Activated CD8-positive, alpha-beta memory T cell treated with anti-CD3 and anti-CD28 coated beads, Interleukin-2, amount 50 U/mL, for 24 hours (primary cell): ENCODE measurements around the gene LIPA.
"Not testable (repeated sequence)": the region's sequence is repeated elsewhere in the genome, so short reads cannot be mapped to it uniquely, and the experiment has no call there.

Experiments
- DNase-seq: peaks from one replicate; pipeline ENCODE4 v3.0.0-alpha.2; 2020; ENCODE audit errors: extremely low read depth

Gene LIPA

DNA sequence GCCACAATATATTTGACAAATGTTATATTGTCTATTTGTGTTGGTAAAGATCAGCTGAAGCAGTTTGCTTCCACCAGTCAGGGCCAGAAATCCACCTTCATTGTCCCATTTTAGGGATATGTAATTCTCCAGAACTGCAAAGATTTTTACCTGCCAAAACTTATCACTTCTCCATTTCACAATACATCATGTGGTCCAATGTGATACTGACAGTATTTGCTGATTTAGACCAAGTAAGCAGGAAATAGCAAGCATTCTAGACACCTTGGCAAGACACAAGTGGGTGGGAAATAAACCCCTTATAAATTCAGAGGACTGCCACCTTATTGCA is 18.5 kb upstream of the LIPA start:
- DNase-seq: no peak

DNA sequence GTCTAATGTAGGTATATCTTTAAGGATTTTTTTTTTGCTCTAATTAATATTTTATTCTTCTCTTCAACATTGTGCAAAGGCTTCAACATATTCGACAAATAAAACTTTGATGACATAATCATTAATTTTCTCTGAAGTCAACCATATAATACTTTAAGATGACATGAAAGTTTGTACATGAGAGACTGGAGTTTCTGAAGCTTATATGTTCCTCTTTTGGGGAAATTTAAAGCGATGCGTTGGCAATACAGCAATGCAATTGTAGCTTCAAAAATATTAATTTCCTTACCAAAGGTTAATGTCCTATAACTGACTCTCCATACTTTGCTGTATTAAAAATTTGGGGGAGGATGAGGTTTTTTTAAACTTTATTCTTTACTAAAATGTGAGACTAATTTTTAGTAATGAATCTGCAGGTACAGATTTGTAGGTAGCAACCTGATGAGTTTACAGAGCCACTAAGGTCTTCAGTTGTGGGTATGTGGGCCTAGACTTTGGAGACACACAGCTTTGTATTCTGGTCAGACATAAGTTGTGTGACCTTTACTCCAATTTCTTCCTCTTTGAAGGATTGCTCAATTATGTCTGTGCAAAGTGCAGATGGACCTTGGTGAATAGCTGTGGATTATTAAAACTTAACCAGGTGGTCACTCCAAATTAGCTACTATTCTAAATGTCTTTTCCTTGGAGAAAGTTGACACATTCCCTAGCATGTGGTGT is 18.0 kb upstream of the LIPA start:
- no peak for DNase-seq

DNA sequence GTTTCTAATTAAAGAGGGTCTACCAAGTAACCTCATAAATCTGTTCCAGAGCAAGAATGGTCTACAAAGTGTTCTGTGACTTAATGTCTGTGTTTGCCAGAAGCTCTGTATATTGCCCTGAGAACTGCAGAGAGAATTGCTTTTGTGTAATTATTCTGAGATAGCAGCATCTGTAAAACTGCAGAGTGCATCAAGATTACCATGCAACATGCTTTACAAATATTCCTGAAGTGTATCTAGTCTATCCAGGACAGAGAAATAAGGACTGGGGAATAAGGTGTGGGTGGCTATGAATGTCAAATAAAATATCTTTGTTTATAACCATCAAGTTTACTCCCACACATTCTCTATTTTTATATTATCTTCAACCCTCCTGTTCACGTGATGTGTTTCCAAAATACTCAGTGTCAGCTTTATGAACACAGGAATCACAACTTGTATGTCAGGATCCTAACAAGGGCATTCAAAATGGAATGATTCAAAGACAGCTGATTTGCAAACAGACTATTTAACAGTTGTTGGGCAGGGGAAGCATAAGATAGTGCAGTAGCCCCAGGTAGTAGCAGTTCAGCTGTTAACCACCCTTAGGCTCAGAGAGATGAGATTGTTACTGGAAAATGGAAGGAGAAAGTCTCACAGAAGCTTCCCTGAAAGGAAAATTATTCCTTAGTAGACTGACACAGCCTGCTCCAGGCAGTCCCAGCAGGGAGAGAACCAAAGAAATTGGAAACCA is 15.3 kb upstream of the LIPA start:
- no peak for DNase-seq

DNA sequence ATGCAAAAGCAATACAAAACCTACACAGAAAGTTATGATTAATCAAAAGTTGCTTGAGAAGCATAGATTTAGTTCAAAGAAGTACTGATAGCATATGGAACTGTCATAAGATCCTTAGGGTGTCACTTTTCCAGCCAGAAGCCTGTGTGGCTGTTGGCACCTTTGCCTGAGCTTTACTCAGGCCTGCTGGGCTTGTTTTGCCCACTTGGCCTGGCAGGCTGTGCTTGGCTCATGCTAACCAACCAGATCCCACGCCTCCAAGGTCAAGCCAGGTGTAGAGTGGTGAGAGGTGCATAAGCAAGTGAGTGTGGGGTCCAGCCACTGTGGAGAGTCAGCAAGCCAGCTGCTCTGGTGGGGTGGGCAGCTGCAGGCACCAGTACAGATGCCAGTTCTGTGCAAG is 12.0 kb upstream of the LIPA start:
- DNase-seq: no peak

DNA sequence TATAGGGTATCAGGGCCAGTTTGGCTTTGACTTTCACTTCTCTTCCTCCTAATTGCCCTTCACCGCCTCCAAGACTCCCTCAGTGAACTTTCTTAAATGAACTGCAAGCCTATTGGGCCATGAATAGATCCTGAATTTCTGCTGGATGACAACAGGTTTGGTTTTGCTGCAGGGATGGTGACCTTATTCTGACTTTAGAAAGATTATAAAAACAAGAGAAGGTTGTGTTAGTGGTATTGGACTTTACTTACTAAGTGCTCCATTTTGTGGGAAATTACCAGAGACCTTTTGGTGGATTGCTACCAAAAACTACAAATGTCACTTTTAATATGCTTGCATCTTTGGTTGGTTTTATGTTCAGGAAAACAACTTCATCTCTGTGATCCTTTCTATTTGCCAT is 11.5 kb upstream of the LIPA start:
- no peak for DNase-seq

DNA sequence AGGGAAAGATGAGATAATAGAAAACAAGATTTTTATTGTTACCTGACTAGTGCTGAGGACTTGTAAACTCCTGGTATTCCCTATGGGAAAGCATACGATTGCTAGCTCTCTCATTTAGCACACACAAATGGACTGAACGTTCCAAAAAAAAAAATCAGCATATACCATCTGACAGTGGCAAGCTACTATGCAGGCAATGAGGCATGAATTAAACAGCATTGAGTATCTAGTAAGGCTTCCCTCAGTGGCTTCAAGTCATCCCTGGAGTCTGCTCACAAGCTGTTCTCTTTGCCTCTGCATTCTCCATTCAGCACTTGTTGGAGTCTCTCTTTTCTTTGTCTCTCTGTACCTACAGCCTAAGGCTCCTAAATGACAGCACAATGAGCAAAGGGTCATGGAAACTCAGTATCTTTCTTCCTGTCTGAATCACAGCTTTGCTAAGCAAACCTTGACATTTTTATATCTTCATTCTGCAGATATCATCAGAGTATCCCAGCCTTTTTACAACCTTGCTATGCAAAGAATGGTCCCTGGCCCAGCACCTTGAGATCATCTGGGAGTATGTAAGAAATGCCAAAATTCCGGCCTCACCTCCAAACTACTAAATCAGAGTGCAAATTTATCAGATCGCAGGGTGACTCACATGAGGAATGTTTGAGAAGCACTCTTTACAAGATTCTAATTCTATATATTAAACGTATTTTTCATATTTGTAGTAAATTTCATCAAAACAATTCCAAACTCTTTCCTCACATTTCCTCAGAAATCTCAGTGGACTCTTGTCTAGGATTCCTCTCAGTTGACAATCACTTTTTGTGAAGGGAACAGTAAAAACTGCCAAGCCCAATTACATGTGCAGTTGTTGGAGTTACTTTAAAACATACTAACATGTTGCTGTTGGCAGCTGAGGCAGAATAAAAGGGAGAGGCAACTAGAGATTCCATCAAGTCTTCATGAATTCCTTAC is 10.8 kb upstream of the LIPA start:
- DNase-seq: no peak

DNA sequence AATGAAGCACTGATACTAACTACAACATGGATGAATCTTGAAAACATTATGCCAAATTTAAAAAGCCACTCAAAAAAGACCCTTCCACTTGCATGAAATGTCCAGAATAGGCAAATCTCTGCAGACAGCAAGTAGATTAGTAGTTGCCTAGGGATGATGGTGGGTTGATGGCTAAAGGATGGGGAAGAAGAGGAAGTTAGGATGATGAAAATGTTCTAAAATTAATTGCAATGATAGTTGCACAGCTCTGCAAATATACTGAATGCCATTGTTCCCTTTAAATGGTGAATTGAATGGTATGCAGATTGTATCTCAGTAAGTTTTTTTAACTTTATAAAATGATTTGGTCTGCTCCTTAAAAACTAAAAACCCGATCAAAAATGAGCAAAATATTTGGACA is 7.3 kb upstream of the LIPA start:
- no peak for DNase-seq

DNA sequence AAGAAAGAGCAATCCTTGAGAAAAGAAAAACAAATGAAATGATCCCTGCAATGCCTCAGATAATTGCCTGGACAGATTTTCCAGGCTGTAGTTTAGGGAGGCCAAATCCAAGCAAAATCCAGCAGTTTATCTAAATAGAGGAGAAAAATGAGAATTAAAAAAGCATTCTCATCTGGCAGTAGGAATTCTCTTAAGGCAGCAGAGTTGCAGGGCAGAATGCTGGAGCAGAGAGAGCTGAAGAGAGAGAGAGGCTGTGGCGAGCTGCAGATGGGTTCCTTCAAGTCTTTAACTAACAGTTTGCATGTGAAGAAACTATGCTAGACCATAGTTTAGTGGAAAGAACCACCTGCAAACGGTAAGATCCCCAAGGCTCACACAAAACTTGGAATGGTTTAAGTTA is 6.0 kb upstream of the LIPA start:
- no peak for DNase-seq

DNA sequence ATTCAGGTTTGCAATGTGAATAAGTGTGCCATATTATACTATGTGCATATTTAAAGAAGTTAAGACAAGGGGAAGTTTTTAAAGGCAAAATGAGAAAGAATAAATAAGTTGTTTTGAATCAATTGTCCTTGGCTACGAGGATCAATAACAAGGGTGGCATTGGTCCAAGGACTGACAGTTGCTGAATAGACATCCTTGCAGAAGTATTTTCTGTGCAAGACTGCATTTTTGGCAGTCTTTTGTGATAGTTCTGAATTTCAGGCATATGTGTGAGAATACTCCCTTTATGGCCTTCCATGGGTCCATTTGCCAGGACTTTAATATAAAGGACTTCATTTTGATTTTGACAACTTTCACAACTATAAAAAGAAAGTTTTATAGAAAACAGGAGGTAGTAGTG is 5.4 kb upstream of the LIPA start:
- DNase-seq: no peak

DNA sequence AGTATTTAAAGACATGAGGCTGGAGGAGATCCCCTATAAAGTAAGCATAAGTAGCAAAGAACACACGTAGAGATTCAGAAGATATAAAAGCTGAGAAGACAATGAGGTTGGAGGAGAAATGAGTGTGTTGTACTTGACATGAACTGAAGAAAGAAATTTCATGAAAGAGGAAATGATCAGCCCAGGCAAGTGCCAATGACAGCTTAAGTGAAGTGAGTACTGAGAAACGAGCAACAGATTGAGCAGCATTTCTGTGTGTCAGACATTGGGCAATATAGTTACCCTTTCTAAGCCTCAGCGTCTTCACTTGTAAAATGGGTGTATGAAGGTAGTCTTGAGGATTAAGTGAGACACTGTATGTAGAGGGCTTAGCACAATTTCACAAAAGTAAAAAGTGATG is 4.8 kb upstream of the LIPA start:
- DNase-seq: no peak

DNA sequence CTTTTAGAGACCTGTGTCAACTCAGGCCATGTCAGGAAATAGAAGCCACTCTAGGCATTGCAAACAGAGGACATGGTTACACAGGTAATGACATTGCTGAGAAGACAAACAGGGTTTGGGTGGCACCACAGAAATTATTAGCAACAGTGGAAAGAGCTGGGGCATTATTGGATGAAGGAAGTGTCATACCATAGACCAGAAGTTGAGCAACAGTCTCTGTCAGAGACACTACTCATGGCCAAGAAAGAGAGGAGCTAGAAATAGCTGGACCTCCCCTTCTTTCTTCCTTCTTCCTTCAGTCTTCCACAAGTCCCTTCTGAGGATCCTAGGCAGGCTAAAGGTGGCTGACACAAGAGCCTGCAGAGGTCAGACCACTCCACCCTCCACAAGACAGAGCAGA is 4.2 kb upstream of the LIPA start:
- no peak for DNase-seq

DNA sequence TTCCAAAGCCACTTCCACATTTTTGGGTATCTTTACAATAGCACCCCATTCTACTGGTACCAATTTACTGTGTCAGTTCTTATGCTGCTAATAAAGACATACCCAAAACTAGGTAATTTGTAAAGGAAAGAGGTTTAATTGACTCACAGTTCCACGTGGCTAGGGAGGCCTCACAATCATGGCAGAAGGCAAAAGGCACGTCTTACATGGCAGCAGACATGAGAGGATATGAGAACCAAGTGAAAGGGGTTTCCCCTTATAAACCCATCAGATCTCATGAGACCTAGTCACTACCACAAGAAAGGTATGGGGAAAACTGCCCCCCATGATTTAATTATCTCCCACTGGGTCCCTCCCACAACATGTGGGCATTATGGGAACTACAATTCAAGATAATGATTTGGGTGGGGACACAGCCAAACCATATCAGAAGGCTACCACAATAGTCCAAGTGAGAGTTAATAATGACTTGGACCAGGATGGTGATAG is 3.6 kb upstream of the LIPA start:
- not testable (repeated sequence) for DNase-seq

DNA sequence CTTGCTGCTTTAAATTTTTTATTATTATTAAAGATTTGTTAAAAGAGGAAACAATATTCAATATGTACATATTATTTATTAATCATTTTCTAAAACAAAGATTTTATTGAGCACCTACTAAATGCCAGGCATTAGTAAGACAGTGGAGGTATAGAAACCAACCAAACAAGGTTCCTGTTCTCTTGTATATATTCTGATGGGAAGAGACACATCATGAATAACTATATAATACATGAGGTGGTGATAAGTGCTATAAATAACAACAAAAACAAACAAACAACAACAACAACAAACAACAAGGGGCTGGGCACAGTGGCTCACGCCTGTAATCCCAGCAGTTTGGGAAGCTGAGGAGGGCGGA is 630 bp upstream of the LIPA start:
- no peak for DNase-seq

DNA sequence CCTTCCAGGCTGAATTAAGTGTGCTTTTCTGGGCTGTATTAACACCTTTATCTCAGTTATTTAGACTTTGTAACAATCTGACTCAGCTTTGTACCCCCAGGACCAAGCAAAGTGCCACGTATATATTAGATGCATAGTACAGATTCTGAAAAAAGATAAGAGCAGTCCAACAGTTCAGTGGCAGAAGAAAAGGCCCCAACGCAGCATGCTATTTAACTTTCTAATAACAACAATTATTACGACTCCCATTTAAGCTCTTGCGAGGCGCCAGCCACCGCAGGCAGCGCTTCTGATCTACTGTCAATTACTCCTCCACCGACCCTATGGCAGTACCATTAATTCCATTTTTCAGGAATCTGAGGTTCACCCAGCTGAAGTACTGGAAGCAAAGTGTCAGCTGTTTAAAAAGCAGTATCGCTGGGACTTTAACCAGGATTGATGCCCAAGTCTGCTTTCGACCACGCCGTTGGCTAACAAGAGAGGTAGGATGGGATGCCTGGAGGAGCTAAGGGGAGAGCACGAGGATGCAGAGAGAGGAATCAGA is 638 bp downstream of the LIPA start:
- DNase-seq: no peak

DNA sequence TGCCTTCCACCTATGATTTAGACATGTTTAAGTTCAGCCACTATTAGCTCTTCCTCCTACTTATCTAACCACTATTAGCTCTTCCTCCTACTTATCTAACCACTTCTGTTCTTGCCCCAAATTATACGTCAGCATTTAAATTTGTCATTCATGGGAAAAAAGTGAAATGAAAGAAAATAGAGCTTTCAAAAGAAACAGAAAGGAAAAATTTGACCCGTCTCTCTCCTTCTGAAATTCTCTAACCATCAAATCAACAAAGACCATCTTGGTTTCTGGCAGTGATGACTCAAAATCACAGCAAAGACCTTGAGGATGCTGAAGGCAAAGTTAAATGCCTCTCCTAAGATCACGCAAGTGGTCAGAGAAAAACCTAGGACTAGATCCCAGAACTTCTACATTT is 2.6 kb downstream of the LIPA start:
- DNase-seq: no peak

DNA sequence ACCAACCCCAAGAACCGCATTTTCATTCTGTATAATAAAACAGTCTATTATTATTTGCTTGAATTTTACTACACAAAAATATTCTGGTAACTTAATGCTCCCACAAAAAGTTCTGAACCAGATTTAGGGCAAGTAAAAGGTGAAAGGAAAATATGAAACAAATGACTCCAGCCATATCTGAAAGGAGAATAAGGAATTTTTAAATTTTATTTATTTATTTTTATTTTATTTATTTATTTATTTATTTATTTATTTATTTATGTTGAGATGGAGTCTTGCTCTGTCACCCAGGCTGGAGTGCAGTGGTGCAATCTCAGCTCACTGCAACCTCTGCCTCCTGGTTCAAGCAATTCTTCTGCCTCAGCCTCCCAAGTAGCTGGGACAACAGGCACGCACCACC is 4.0 kb downstream of the LIPA start:
- not testable (repeated sequence) for DNase-seq

DNA sequence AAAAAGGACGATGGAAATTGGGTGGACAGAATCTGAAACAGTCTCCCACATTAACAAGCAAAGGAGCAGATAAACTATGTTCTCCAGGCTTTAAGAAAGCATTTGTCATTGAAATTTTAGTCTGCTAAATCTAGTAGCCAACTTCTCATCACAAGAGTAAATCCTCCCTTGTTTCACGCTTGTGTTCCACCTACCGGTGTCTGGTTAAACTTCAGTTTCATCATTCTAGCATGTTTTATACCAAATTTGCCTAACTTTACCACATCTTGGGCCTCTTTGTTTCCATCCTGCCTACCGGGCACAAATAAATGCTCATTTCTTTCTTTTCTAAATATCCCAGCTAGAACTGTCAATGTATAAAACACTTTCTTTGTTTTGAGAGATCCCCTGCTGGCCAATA is 5.8 kb downstream of the LIPA start:
- no peak for DNase-seq

DNA sequence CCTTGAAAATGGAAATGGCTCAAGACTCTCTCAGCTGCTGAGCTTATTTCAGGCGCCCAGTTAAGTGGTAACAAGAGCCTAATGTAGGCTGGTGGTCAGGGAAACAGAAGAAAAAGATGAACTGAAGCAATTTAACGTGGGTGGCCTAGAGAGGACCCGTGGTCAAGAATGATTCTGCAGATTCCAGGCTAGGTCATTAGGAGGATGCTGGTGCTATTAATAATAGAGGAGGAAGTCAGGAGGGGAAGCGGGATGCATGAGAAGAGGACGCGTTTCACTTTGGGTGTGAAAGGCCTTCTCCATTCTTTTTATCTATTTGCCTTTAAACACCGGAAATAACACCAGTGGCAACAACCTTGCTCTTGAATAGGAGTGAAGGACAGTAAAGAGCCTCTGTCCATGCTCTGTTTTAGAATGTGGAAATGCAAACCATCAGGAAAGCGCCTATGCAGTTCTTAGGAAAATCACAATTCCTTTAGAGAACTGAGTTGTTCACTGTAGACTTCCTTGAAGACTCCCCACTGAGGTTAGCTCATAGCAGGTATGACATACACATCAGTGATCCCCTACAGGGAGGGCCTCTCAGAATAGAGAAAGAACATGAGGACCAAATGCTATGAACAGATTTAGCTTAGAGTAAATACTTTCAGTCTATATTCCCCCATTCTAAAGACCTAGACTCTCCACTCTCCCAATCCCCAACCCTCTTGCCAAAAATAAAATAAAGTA is 8.6 kb downstream of the LIPA start:
- no peak for DNase-seq

DNA sequence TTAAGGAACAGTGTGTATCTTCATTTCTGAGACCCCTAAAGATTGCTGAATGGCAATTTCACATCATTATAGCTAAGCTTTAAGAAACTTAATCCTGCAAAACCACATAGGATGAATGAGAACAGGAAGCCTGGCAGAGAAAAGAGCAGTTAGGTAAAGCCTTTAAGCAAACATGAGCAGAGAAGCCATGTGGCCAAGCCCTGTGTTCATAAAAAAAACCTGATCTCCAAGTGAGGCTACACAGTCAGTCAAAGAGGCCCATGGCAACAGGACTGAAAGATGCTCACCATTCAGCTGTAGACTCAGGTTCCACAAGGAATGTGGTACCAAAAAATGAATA is 9.3 kb downstream of the LIPA start:
- DNase-seq: no peak

DNA sequence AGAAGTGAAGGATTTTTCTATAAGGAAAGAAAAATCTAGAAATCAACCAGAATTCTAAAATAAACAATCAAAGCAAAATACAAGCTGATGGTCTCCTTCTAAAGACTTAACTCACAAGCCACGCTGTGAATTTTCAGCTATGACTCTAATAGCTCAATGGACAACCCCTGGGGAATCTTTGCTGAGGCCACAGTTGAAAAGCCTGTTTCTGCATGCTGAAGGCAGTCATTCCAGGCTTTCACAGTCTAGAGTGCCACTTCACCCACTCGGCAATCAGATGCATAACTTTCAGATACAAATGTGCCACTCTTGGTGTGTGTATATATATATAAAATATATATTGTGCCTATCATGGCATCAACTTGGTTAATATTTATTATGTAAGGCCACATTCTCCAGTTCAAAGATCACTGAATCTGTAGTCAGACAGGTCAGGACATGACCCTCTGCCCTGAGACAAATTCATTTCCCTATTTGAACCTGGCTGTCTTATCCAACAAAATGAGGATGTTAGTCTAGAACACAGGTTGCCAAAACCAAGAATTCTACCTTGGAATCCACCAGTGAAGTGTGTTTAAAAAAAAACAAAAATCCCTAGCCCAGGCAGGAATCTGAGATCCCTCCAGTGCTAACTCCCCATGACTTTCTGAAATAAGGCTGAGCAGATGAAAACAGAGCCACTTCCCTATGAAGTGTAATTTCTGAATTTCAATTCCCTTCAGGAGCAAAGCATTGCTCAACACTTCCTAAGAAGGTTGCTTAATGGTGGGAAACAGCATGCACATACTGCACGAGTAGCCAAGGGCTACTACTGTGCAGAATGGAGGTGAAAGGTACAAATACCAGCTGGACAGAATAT is 9.9 kb downstream of the LIPA start:
- DNase-seq: no peak

DNA sequence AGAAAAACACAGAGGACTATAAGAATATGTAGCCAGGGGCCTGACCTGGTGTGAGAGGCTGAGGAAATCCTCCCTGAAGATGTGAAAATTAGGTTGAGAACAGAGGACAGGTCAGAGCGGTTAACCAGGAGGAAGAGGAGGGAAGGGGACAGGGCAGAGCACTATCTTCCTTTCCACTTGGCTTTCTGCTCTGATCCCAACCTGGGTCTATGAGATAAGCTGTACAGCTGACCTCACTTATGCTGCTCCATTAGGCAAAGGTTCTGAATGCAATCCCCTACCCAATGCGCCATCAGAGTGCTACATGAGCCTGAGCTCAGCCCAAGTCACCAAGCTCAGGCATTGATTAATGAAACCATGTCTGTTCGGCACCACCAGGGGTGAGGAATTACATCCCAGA is 10.5 kb downstream of the LIPA start:
- no peak for DNase-seq
